ENCODE data around the gene GALNT9.
"Not testable (repeated sequence)": the region's sequence is repeated elsewhere in the genome, so short reads cannot be mapped to it uniquely, and the experiment has no call there.

The GALNT9 gene

GRCh38 chr12:132263451-132264049 lies 65.8 kb downstream of the GALNT9 start:
- DNase-seq = no peak

DNA sequence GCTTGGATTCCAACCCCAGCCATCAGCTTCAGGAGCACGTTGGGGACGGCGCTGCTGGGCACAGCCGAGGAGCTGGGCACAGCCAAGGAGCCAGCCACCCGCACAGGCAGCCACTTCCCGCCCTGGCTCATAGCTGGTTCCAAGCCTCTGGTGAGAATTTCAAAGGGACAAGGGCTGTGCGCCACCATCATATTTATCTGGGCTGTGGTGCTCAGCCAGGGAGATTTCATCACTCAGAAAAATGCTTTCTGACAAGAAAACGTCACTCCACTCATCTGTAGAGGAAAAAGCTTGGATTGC lies 66.4 kb downstream of the GALNT9 start:
- no peak for DNase-seq

GRCh38 chr12:132262256-132263060 lies 66.9 kb downstream of the GALNT9 start:
- no peak for DNase-seq

GRCh38 chr12:132261328-132262138 lies 67.9 kb downstream of the GALNT9 start:
- DNase-seq = no peak

DNA sequence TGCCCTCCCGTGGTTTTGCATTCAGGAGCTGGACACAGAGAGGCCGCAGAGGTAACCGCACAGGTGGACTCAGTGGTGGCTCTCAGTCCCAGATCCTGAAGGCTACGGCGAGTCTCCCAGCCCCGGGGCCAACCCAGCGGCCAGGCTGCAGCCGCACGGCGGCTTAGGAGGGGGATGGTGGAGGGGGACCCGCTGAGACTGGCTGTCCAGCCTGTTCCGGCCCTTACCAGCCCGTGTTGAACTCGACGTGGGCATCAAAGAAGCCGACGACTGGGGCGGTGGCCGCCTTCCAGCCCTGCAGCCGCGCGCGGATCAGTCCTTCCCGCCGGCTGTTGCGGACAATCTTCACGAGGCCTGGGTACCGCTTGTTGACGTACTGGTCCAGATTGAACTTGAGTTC lies 68.7 kb downstream of the GALNT9 start:
- no peak for DNase-seq

- DNase-seq = no peak
These were observed 69.3 kb downstream of the GALNT9 start for GRCh38 chr12:132259872-132260695.

DNA sequence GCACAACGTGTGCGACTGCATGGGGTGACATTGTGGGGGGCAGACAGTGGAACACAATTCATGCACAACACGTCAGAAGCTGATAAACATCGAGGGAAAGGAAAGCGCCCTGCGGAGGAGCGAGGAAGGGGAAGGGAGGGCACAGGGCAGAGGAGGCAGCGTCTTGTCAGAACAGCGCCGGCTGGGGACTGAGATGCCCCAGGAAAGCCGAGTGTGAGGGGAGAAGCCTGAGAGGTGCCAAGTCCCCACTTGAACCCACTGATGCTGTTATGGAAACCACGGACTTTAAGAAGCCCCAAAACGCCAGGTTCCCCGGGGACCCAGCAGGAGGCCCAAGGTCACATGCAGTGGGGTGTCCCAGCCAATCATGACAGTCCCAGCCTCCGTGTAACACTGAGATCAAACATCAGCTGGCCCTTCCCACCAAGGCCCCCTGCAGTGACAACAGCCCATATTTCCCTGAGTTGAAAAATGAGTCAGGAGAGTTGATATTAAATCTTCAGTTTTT lies 70.0 kb downstream of the GALNT9 start:
- no peak for DNase-seq

DNA sequence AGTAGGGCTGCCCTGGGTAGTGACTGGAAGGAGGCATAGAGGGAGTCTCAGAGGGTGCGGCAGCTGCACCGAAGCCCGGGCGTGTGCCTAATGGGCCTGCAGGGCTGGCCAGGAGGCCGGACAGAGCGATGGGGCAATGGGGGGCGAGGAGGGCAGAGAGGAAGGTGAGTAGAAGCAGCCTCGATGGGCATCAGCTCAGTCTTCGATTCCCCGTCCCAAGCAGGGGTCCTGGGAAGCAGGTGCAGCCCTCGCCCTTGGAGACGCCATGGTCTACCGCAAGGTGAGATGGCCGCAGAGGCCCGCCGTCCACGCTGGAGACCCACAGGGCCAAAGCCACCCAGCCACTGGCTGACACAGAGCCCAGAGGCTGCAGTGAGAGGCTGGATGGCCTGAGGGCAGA lies 70.8 kb downstream of the GALNT9 start:
- no peak for DNase-seq

DNA sequence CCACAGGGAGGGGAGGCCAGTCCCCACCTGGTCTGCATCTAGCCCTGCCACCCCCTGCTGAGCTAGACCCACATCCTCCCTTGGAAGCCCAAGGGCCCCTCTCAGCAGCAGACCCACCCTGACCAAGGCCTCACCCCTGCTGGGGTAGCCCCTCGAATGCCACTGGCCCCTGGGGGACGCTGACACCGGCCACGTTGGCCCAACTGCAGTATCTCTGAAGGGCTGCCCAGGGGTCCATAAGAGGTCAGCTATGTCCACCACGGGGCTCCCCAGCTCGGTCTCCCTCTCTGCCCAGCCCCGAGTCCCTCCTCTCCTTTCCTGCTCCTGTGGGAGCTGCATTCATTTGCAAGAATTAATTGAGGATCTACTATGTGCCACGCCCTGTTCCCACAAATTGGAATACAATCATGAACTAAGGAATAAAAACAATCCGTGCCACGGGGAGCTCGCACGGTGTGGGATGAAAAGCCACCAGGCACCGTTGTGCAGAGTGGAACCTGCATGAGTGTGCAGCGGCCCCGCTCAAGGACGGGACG lies 71.4 kb downstream of the GALNT9 start:
- DNase-seq = no peak

GRCh38 chr12:132257206-132257954 lies 72.0 kb downstream of the GALNT9 start:
- DNase-seq = no peak

DNA sequence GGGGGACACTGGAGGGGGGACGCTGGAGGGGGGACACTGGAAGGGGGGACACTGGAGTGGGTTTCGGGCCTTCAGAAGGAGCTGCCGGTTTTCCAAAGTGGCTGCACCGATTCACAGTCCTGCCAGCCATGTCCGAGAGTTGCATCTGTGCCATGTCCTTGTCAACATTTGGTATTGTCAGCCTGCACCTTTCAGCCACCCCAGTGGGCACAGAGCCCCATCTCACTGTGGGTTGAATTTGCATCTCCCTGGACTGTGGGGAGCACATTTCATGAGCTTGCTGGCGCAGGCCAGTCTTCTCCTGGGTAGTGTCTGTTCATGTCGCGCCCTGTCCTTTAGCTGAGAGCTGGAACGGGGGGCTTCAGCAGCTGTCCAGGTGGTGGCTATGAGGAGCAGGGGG lies 72.7 kb downstream of the GALNT9 start:
- DNase-seq = no peak

GRCh38 chr12:132255642-132256041 lies 73.7 kb downstream of the GALNT9 start:
- no peak for DNase-seq

DNA sequence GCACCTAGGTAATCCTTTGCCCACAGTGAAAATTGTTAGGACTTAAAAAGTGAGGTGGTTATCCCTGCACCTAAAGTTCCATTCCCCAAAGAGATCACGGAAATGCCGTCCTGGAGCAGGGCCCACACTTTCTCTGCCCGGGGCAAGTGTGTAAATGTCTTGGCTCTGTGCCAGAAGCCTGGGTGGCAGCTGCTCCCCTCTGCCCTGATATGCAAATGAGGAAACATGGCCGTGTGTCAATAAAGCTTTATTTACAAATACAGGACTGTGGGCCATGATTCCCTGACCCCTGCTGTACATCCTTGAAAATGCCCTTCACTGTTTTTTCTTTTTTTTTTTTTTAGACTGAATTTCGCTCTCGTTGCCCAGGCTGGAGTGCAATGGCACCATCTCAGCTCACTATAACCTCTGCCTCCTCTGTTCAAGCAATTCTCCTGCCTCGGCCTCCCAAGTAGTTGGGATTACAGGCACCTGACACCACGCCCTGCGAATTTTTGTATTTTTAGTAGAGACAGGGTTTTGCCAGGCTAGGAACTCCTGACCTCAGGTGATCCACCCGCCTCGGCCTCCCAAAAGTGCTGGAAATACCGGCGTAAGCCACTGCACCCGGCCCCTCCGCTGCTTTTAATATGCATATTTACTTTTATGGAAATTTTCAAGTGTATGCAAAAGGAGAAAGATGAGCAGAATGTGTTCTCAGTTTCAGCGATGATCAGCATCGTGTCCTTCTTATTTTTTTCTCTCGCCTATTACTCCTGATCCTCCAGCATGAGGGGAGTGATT lies 75.5 kb downstream of the GALNT9 start:
- no peak for DNase-seq

DNA sequence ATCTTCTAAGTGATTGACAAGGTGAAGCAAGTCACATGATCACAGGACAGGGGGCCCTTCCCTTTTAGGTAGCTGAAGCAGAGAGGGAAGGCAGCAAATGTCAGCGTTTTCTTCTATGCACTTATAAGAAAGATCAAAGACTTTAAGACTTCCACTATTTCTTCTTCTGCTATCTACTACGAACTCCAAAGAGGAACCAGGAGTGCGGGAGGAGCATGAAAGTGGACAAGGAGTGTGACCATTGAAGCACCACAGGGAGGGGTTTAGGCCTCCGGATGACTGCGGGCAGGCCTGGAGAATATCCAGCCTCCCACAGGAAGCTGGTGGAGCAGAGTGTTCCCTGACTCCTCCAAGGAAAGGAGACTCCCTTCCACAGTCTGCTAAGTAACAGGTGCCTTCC lies 76.4 kb downstream of the GALNT9 start:
- DNase-seq = not testable (repeated sequence)

- DNase-seq = no peak
These were observed 77.5 kb downstream of the GALNT9 start for GRCh38 chr12:132251741-132252490.

- no peak for DNase-seq
These were observed 78.1 kb downstream of the GALNT9 start for GRCh38 chr12:132251310-132251709.

GRCh38 chr12:132250707-132251106 lies 78.7 kb downstream of the GALNT9 start:
- no peak for DNase-seq

GRCh38 chr12:132249689-132250478 lies 79.5 kb downstream of the GALNT9 start:
- no peak for DNase-seq

DNA sequence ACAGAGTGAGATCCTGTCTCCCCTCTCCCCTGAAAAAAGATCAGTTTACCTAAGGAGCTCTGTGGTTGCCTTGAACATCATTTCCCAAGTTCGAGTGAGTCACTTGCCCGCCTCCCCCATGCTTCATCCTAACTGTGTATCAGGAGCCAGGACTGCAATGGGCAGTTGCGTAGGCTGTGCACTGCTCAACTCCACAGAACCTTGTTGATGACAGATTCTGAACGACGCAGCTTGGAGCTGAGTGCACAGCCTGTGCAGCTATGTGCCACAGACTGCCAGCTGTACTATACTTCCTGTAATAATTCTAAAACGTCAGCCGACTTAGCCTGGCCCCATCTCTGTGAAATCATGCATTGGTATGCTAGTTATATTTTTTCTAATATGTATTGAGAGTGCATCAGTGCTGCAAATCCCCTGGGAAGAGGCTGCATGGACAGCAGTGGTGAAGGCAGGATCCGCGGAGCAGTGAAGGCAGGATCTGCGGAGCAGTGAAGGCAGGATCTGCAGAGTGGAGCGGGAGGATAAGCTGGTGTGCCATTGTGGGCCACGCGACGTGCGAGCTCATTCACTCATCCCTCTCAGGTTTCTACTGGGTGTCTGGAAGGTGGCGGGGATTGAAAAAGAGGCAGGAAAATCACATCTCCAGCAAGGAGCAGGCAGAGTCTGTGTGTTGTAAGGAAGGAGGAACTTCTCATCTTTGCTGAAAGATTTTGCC lies 80.8 kb downstream of the GALNT9 start:
- no peak for DNase-seq
